ENCODE measurements around the gene ARHGAP45.
A peak's percentile ranks its signal among the peaks of the same experiment; 100 is the strongest.

The ARHGAP45 gene

DNA sequence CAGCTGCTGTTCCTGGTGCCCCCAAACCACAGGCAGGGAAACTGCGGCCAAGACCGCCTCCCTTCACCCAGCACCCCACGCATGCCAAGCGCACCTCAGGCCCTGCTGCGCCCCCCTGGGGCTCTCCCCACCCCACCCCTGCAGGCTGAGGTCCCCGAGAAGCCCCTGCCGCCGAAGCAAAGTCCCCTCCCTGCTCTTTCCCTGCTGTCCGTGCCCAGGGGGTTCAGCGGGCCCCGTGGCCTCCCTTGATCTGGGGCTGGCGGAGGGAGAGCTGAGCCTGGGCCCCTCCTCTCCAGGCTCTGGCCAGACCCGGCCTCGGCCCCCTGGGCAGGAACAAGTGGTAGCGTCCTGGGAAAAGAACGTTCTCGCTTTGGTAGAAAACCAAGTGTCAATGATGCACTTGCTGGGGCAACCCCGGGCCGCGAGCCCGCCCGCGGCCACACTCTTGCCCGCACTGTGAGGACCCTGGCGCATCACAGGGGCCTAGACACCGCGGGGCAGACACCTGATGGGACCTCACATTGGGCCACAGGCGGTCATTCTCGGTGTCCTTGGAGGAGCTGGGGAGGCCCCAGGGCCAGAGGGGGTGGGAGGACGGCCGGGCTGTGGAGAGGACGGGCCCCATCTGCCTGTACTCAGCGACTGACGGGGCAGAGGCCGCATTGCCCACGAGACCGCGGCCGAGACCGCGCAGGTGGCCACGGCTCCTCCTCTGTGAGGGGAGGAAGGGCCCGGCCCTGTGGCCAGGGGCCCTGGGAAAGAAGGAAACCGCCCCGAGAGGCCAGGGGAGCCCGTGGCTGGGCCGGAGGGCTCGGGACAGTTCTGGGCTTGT is 65.8 kb downstream of the ARHGAP45 start:
- no peak for DNase-seq (ENCODE audit: low read depth)

DNA sequence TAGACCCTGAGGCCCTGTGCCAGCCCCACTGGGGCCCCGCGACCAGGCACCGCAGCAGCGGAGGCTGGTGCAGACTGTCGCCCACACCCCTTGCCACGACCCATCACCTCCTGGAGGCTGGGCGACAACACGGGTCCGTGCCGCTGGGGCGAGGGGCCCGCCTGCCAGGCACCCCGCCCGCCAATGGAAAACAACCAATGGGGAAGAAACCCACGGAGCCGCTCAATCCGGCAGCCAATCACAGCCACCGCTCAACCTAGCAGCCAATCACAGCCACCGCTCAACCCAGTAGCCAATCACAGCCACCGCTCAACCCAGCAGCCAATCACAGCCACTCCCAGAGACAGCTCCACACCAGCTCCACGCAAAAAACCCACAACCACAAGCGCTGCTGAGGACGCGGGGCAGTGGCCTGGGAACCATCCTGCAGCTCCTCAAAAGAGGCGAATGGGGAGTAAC is 66.5 kb downstream of the ARHGAP45 start:
- peak; percentile 55 for DNase-seq (ENCODE audit: low read depth)

DNA sequence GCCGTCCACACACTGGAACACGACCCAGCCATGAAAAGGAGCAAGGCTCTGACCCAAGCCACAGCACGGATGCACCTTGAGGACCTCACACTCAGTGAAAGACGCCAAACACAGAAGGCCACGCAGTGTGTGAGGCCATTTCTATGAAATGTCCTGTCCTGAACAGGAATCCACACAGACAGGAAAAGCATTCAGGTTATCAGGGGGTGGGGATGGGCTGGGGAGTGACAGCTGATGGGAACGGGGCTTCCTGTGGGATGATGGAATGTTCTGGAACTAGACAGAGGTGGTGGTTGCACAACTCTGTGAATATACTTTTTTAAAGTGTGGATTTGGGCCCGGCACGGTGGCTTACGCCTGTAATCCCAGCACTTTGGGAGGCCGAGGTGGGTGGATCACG is 67.5 kb downstream of the ARHGAP45 start:
- no peak for DNase-seq (ENCODE audit: low read depth)

DNA sequence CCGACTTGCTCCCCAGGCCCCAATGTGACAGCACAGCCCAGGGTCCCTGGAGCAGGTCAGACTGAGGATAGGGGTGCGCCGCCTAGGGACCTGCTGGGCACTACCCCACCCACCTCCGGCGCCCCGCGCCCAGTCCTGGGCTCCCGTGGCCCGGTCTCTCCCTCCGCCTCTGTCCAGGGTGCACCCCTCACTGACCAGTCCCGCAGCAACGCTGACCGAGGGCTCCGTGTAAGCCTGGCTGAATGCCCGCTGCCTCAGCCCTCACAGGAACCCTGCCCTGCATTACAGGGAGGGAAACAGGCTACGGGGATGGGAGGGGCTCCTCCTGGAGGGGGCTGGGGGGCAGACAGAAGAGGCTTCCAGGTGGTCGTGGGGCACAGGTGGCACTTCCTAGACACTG is 68.5 kb downstream of the ARHGAP45 start:
- no peak for DNase-seq (ENCODE audit: low read depth)

DNA sequence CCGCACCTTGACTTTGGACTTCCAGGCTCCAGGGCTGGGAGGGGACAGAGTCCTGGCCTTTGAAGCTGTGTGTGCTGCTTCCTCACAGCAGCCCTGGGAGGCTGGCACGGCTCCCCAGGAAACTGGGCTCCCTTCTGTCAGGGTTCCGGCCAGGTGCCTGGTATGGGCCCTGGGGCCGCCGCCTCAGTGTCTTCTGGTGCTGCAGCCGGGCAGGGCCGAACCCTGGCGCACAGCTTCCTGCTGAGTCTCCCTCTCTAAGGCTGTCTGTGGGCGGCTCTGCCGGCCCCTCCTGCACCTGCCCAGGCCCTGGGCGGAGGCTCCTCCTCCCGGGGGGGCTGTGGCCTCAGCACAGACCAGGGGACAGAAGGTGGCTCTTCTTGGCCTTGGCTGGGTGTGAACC is 69.2 kb downstream of the ARHGAP45 start:
- no peak for DNase-seq (ENCODE audit: low read depth)

Measured in activated gamma-delta T cell treated with anti-CD3 and anti-CD28 coated beads, Interleukin-2, amount 50 U/mL, for 16 hours (primary cell).